GM19099 (cell line): Measurements from ENCODE around the gene FPR1.

Experiments used
- POLR2A ChIP-seq: IDR thresholded peaks from 3 replicates; pipeline ENCODE4 v1.6.1; 2011; ENCODE audit warnings: low read depth; ENCODE audit not compliant: insufficient read length; ENCODE audit errors: extremely low read depth

Gene FPR1

DNA sequence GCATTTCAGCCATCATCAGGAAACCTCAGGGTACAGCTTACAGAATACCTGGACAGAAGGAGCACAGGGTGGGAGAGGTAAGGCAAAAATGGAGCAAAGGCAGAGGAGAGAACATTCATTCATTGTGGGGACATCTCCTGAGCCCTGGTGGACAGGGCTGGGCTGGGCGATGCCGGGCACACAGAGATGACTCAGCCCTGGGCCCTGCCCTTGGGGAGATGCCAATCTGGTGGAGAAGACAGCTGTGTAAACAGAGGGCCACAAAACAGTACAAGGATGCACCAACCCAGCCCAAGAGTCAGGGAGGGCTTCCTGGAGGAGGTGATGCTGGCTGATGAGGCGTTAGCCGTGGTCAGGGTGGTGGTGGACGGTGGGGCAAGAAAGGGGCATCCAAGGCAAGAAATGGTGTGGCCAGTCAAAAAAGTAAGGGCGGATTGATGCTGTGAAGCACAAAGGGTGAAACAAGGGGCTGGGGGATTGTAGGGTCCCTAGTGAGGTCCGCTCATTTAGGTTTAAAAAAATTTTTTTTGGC is 24.3 kb downstream of the FPR1 start:
- TF ChIP-seq POLR2A, result no peak

DNA sequence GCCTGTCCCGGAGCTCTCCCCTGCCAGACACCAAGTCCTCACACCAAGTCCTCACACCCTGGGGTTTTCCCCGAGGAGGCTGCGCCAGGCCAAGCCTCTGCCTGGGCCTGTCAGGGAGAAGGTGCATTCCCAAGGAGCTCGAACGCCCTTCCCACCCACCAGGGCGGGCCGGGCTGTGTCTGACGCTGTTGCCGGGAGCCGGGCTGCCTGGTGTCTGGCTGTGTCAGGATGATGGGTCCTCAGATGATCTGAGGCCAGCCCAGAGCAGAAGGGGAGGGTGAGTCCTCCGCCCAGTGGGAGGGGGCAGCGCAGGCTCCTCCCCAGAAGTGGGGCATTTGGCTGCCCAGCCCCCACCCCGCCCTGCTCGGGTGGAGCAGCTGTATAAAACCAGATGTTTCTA is 25.6 kb downstream of the FPR1 start:
- no peak for TF ChIP-seq POLR2A

DNA sequence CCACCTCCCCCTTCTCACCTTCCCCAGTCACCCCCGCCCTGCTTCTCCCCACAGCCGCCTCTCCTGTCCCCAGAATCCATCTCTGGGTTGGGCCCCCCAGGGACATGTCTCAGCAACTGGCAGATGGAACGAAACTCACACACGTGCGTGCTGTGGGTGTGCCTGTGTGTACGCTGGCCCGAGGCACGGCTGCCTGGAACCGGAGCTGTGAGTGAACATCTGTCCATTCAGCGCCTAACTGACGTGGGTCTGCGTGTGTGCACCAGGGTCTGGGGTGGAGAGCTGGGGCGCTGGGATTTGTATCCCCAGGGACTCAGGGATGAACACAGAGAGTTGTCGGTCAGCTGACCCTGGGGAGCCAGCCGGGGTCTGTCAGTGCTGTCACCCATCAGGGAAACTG is 27.1 kb downstream of the FPR1 start:
- TF ChIP-seq POLR2A, result no peak

DNA sequence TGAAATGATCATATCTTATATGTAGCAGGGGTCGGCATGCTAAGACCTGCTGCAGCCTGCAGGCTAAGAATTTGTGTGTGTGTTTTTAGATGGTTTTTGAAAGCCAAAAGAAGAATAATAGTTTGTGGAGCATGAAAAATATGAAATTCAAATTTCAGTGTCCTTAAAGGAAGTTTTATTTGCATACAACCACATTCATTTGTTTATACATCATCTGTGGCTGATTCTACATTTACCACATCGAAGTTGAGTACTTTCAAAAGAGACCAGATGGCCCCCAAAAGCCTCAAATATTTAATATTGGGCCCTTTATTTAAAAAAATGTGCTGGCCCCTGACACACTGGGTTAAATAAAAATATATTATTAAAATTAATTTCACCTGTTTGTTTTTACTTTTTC is 29.2 kb downstream of the FPR1 start:
- TF ChIP-seq POLR2A, result no peak

DNA sequence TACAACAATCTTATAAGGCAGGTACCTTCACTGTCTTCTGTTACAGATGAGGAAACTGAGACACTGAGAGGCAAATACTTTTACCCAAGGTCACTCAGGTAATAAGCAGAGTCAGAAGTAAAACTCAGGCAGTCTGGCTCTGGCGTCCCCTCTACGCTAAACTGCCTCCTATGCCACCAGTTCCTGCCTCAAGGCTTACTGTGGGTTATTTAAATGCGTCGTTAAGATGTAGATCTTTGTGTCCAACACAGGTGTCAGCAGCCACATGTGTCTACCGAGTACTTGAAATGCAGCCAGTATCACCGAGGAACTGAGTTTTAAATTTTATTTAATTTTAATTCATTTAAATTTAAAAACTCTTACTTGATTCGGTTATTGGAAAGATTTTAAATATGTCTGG is 29.8 kb downstream of the FPR1 start:
- TF ChIP-seq POLR2A, result no peak

GRCh38 chr19:51719251-51719988 is 32.3 kb downstream of the FPR1 start:
- TF ChIP-seq POLR2A, result no peak

DNA sequence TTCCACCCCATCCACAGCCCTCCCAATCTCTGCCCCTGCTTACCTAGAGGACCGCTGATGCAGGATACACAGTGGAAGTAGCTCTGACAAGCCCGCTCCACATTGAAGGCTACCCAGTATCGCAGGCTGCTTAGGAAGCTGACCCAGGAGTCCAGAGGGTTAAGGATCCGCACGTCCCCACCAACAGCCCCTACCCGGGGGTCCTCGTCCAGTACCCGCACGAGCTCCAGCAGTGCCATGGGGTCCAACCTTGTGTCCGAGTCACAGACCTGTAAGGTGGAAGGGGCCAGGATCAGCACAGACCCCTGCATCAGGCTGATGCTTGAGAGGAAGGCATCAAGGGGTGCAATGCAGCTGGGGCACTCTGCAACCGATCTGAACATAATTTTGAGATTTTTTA is 34.8 kb downstream of the FPR1 start:
- no peak for TF ChIP-seq POLR2A

- TF ChIP-seq POLR2A, result no peak
Measured at GRCh38 chr19:51715850-51716249, 35.8 kb downstream of the FPR1 start.

GRCh38 chr19:51714848-51715247 is 36.8 kb downstream of the FPR1 start:
- no peak for TF ChIP-seq POLR2A

- TF ChIP-seq POLR2A, result no peak
Measured at GRCh38 chr19:51713319-51714285, 38.1 kb downstream of the FPR1 start.

GRCh38 chr19:51712461-51713081 is 39.1 kb downstream of the FPR1 start:
- TF ChIP-seq POLR2A, result no peak

DNA sequence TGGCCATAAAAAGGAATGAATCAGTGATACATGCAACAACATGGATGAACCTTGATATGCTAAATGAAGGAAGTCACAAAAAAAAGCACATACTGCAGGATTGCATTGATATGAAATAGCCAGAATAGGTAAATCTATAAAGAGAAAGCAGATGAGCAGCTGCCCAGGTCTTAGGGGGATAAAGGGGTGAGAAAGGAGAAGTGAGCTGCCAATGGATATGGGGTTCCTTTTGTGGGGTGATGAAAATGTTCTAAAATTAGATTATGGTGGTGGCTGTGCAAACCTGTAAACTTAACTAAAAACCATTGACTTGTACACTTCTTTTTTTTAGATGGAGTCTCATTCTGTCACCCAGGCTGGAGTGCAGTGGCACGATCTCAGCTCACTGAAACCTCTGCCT is 40.0 kb downstream of the FPR1 start:
- no peak for TF ChIP-seq POLR2A

DNA sequence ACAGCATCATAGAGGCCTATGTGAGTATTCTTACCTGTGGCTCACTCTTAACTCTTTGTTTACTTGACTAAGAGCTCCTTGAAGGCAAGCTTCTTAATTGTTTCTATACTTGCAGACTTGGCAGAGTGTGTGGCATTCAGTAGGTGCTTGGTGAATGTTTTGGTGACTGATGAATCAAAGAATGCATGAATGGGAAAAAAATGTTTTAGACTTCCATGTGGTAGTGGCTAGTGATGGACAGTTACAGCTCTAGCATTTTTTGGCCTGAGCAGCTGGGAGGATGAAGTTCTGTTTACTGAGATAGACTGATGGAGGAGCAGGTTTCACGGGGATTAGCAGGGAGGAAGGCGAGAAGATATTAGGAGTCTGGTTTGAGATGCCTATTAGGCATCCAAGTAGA is 41.5 kb downstream of the FPR1 start:
- no peak for TF ChIP-seq POLR2A

DNA sequence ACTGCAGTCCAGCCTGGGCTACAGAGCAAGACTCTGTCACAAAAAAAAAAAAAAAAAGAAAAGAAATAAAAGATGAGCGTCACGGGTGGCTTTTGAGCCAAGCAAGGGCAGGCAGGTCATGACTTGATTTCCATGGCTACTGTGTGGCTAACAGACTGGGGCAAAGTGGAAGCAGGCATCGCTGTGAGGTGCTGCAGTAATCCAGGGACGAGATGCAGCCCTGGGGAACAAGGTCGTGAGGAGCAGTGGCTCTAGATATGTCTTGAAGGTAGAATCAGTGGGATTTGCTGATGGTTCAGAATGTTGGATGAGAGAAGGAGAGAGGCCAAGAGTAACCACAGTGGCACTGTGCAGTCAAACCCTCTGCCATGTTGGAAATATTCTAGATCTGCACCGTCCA is 42.1 kb downstream of the FPR1 start:
- no peak for TF ChIP-seq POLR2A

- TF ChIP-seq POLR2A, result no peak
Measured at GRCh38 chr19:51708811-51709210, 42.9 kb downstream of the FPR1 start.

DNA sequence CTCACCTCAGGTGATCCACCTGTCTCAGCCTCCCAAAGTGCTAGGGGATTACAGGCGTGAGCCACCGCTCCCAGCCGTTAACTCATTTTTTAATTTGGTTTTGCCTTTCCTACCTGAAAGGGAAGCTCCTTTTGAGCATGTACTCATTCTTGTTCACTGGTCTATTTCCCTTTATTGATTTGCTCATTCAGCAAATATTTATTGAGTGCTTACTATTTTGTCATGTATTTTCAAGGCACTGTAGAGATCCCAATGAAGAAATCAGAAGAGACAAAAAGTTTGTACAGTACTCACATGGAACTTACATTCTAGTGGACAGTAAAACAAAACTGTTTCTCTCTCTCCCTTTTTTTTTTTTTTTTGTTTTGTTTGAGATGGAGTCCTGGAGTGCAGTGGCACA is 44.8 kb downstream of the FPR1 start:
- TF ChIP-seq POLR2A, result no peak

- TF ChIP-seq POLR2A, result no peak
Measured at GRCh38 chr19:51706296-51706695, 45.4 kb downstream of the FPR1 start.
